ENCODE data around the gene CLDN3.

CLDN3 gene

GRCh38 chr7:73770860-73771670, 995 bp upstream of the CLDN3 start:
- DNase-seq = no peak

DNA sequence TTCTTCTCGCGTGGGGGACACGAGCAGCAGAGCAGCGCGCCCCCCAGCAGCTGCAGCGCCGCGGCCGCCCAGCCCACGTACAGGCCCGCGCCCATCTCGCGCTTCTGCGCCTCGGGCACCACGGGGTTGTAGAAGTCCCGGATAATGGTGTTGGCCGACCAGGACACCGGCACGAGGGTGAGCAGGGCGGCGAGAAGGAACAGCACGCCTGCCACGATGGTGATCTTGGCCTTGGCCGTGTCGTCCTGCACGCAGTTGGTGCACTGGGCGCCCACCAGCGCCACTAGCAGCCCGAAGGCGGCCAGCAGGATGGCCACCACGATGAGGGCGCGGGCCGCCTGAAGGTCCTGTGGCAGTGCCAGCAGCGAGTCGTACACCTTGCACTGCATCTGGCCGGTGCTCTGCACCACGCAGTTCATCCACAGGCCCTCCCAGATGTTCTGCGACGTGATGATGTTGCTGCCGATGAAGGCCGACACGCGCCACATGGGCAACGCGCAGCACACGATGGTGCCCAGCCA, 529 bp downstream of the CLDN3 start:
- DNase-seq = no peak

GRCh38 chr7:73768641-73769480, 1.2 kb downstream of the CLDN3 start:
- no peak for DNase-seq

- DNase-seq = no peak
Measured at GRCh38 chr7:73766556-73767229, 3.4 kb downstream of the CLDN3 start.

- DNase-seq = no peak
Measured at GRCh38 chr7:73762659-73762999, 7.4 kb downstream of the CLDN3 start.

GRCh38 chr7:73761854-73762658, 8.0 kb downstream of the CLDN3 start:
- no peak for DNase-seq

GRCh38 chr7:73758581-73759138, 11.4 kb downstream of the CLDN3 start:
- peak; percentile 88 for DNase-seq

DNA sequence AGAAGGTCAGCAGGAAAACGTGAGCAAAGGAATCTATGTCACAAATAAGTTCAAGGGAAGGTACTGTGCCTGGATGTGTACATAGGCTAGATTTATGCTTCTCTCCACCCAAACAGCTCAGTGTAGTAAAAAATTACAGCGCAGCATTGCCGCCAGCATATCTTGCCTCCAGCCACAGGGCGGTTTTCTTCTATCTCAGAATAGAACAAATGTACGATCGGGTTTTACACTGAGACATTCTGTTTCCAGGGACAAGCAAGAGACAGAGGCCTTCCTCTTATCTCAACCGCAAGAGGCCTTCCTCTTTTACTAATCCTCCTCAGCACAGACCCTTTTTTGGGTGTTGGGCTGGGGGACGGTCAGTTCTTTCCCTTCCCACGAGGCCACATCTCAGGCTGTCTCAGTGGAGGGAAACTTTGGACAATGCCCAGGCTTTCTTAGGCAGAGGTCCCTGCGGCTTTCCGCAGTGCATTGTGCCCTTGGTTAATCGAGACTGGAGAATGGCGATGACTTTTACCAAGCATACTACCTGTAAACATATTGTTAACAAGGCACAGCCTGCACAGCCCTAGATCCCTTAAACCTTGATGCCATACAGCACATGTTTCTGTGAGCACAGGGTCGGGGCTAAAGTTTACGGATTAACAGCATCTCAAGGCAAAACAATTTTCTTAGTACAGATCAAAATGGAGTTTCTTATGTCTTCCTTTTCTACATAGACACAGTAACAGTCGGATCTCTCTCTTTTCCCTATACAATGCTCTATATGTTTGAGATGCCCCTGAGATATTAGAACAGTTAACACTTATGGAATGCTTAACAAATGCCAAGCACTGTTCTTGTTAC, 19.9 kb downstream of the CLDN3 start:
- peak; percentile 96 for DNase-seq

DNA sequence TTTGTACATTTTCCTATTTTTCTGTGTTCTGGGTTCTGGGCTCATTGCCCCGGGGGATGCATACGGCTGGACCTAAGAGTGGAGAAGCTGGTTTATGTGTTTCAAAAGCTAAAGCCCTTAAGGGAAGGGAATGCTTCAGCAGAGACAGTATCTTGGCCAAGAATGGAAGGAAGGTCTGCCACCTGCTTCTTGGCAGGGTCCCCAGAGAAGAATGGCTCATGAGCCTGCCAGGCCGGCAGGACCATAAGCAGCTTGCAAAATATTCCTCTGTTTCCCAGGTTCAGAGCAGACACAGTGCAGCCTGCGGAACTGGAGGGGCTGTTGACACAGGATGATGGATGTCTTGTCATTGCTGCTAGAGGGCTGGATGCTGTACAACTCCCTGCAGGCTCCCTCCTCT, 23.7 kb downstream of the CLDN3 start:
- DNase-seq = no peak

GRCh38 chr7:73742753-73743641, 27.1 kb downstream of the CLDN3 start:
- no peak for DNase-seq

- no peak for DNase-seq
Measured at GRCh38 chr7:73742338-73742752, 27.7 kb downstream of the CLDN3 start.

DNA sequence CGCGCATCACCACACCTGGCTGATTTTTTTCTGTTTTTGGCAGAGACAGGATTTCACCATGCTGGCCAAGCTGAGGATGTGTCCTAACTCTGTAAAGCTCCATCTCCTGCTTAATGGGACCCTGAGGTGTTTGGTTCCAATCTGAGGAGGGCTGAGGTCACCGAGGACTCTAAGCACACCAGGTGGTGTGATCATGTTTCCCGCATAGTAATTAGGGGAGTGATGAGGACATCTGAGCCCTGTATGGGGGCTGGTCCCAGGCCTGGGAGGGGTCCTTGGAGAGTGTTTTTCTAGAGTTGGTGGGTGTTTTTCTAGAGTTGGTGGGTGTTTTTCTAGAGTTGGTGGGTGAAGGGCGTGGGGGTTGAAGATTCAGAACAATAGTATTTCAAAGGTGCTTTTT, 28.5 kb downstream of the CLDN3 start:
- DNase-seq = no peak

DNA sequence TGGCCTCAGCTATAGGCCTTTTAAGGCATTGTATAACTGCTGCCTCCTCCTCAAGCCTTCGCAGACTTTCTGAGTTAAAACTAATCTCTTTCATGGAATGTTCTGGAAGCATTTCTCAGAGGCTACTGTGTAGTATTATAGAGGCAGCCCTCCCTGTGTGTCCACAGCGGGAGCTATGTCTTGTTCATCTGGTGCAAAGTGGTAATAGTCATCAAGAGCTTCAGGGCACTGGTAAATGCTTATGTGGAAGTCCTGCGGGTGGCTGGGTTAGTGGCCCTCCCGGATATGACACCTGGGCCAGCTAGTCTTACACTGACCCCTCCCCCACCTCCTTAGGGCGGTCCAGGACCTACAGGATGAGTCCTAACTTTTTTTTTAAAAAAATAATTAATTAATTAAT, 29.3 kb downstream of the CLDN3 start:
- no peak for DNase-seq

- DNase-seq = no peak
Measured at GRCh38 chr7:73740212-73740611, 29.9 kb downstream of the CLDN3 start.

- no peak for DNase-seq
Measured at GRCh38 chr7:73739387-73739767, 30.7 kb downstream of the CLDN3 start.

DNA sequence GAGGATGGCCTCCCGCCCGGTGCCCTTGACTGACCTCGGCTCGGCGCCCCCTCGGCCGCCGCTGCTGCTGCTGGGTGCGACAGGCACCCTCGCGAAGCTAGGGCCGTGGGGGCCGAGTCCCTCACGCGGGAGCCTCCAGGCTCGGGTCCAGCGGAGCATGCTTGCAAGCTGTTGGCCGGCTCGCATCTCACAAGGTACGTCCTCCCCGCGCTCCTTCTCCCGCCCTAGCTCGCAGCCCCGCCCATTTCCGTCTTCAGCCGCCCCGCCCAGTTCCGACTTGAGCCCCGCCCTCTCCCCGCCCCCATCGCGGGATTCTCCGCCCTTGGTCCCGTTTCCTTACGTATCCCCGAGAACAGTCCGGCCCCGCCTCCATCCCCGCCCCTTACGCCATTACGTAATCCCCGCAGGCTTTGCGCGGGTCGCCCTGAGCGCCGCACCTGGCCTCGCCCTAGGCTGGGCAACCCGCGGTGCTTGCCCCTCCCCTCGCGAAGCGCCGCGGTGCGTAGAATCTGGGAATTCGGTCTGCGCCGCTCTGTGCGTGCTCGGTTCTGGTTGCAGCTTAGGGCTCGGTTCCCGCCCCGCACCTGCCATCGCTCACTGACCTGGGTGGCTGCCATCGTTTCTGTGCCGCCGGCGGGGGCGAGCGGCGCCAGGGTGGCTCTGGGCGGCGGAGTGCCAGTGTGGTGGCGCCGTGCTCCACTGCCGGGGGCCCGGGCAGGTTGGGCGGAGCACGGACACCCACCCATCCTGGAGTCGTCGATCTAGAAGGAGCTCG, 31.3 kb downstream of the CLDN3 start, which contains the start of gene ABHD11:
Gene ABHD11, minus strand, starts transcription at position 191 of the 775 bp plus-strand sequence. Its CDS starts 32 bp downstream, at position 159.
- peak; percentile 96 for DNase-seq

DNA sequence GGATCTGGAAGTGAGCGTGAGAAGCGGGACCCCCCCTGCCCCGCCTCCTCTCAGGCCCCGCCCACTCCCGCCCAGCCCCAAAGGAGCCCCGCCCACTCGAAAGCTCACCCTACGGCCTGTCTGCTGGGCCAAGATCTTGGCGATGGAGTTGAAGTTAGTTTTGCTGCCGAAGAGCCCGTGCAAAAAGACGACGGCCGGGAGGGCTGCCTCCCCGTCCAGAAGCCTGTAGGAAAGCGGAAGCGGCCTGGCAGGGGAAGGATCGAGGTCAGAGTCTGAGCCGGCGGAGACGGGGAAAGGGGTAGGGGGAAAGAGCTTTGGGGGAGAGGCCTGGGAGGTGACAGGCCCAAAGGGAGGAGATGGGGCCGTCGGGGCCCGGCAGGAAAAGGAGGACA, 31.9 kb downstream of the CLDN3 start:
- DNase-seq = peak; percentile 82

DNA sequence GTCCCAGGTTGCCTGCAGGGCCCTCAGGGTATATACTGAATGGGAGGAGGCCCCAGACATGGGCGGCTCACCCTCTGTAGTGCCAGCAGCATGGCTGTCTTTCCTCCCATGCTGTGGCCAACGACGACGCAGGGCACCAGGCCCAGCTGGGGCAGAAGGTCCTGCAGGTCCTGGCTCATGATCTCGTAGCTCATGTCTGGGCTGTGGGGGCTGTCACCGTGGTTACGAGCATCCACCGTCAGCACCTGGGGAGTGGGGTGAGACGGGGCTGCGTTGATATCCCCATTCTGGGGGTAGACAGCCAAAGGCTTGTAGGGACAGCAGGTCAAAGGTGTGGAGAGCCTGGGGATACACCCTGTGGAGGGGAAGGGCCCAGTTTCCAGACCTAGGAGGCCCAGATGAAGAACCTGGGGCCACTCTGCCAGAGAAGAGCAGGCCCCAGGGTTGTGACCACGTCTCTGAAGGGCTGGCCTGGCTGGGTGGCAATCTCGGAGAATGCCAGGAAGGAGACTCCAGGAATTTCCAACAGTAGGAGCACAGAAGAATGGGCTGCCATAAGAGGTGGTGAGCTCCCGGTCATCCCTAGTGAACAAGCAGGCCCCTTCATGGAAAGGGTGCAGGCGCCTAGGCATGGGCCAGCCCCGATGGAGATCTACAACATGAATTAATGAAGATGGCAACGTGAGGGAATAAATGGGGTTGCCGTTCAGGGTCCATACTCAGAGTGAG, 32.4 kb downstream of the CLDN3 start:
- DNase-seq = no peak

GRCh38 chr7:73736885-73737284, 33.2 kb downstream of the CLDN3 start:
- DNase-seq = no peak

Measured in hematopoietic multipotent progenitor cell treated with erythropoietin and hydrocortisone succinate and interleukin-3 and kit ligand, for 4 days (in vitro differentiated cells).